ENCODE results near the gene KIF21A. TPM values are rescaled to one million over a fixed set of nuclear protein-coding genes. Genes with fewer than 3 reads are reported as not detected.

KIF21A gene
- total RNA-seq, 2 donors from 2014 or later: 32.3 to 35.3 TPM

DNA sequence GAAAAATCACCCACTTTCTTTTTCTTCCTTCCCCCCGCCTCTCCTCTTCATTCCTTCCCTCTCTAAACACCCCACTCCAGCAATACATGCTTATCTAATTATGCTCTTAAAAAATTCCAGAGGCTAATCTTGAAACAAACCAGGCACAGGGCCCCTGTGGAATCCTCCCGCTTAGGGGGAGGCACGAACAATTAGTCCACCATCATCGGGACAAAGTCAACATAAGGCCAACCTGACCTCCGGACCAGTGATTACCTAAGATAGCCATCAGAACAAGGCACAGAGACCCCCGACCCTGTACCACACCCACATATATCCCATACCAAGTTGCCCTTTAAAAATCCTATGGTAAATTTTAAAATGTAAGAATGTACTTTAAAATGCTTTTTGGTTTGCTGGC lies 47.1 kb downstream of the KIF21A start:
- H3K4me3 ChIP-seq (ENCODE audit: low read length): no peak overlapping the region
- no peaks in the 10 kb centered on the region for H3K27me3 ChIP-seq (ENCODE audit: control insufficient read depth, insufficient read depth, low read length, poor library complexity, severe bottlenecking)
- peaks cover 1% of the 10 kb centered on the region for H3K9me3 Mint-ChIP-seq
- no peak overlapping the region for H3K4me3 Mint-ChIP-seq
- H3K27ac ChIP-seq (ENCODE audit: low read depth, low read length): no peak overlapping the region
- H3K9ac ChIP-seq (ENCODE audit: extremely low read depth, low read length, poor library complexity, severe bottlenecking): no peak overlapping the region
- H3K27me3 Mint-ChIP-seq (ENCODE audit: insufficient read depth): no peaks in the 10 kb centered on the region
- no peaks in the 10 kb centered on the region for H3K9me3 ChIP-seq (ENCODE audit: control insufficient read depth, low read length)
- TF ChIP-seq, protein P1, sequence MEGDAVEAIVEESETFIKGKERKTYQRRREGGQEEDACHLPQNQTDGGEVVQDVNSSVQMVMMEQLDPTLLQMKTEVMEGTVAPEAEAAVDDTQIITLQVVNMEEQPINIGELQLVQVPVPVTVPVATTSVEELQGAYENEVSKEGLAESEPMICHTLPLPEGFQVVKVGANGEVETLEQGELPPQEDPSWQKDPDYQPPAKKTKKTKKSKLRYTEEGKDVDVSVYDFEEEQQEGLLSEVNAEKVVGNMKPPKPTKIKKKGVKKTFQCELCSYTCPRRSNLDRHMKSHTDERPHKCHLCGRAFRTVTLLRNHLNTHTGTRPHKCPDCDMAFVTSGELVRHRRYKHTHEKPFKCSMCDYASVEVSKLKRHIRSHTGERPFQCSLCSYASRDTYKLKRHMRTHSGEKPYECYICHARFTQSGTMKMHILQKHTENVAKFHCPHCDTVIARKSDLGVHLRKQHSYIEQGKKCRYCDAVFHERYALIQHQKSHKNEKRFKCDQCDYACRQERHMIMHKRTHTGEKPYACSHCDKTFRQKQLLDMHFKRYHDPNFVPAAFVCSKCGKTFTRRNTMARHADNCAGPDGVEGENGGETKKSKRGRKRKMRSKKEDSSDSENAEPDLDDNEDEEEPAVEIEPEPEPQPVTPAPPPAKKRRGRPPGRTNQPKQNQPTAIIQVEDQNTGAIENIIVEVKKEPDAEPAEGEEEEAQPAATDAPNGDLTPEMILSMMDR (conservative IDR thresholded peaks at IDR 0.05): no peak
- peak overlapping the region; percentile 64 for H3K27ac Mint-ChIP-seq
- no peaks in the 10 kb centered on the region for H3K36me3 ChIP-seq (ENCODE audit: control insufficient read depth, insufficient read depth, low read length)
- no peak for DNase-seq
- WGBS, 2 experiments (ENCODE audit: insufficient coverage in 1 of 2, insufficient read length in 1 of 2): 80 to 93% methylated on average over 2 to 5 of the region's 6 CpGs
- H3K4me1 Mint-ChIP-seq: peaks cover 31% of the 10 kb centered on the region
- peaks cover 10% of the 10 kb centered on the region for H3K4me1 ChIP-seq (ENCODE audit: control insufficient read depth, insufficient read depth, low read length)
- H3K36me3 Mint-ChIP-seq (ENCODE audit: low read depth): peaks cover 2% of the 10 kb centered on the region

- H3K36me3 Mint-ChIP-seq (ENCODE audit: low read depth): peaks cover 2% of the 10 kb centered on the region
- peaks cover 1% of the 10 kb centered on the region for H3K9me3 Mint-ChIP-seq
- Histone ChIP-seq H3K27ac (ENCODE audit: low read depth, low read length) (peak overlapping the region; percentile 88), H3K4me3 (ENCODE audit: low read length) (no peak overlapping the region), H3K9ac (ENCODE audit: extremely low read depth, low read length, poor library complexity, severe bottlenecking) (no peak overlapping the region), H3K4me1 (ENCODE audit: control insufficient read depth, insufficient read depth, low read length) (peaks cover 10% of the 10 kb centered on the region), H3K36me3 (ENCODE audit: control insufficient read depth, insufficient read depth, low read length) (no peaks in the 10 kb centered on the region), H3K9me3 (ENCODE audit: control insufficient read depth, low read length) (no peaks in the 10 kb centered on the region), H3K27me3 (ENCODE audit: control insufficient read depth, insufficient read depth, low read length, poor library complexity, severe bottlenecking) (no peaks in the 10 kb centered on the region)
- H3K27ac Mint-ChIP-seq: no peak overlapping the region
- 31 to 40% methylated on average over 4 to 5 of the region's 5 CpGs for WGBS, 2 experiments (ENCODE audit: insufficient coverage in 1 of 2, insufficient read length in 1 of 2)
- H3K4me1 Mint-ChIP-seq: peaks cover 31% of the 10 kb centered on the region
- peak; percentile 52 for DNase-seq
- H3K4me3 Mint-ChIP-seq: no peak overlapping the region
- TF ChIP-seq, protein P1 (conservative IDR thresholded peaks at IDR 0.05): no peak
- H3K27me3 Mint-ChIP-seq (ENCODE audit: insufficient read depth): no peaks in the 10 kb centered on the region
These were observed 49.0 kb downstream of the KIF21A start for GRCh38 chr12:39393890-39394289.

GRCh38 chr12:39393179-39393578 lies 49.7 kb downstream of the KIF21A start:
- Histone ChIP-seq H3K36me3 (ENCODE audit: control insufficient read depth, insufficient read depth, low read length) (no peaks in the 10 kb centered on the region), H3K4me3 (ENCODE audit: low read length) (no peak overlapping the region), H3K4me1 (ENCODE audit: control insufficient read depth, insufficient read depth, low read length) (peaks cover 10% of the 10 kb centered on the region), H3K27ac (ENCODE audit: low read depth, low read length) (peak overlapping the region; percentile 3), H3K9ac (ENCODE audit: extremely low read depth, low read length, poor library complexity, severe bottlenecking) (no peak overlapping the region), H3K9me3 (ENCODE audit: control insufficient read depth, low read length) (no peaks in the 10 kb centered on the region), H3K27me3 (ENCODE audit: control insufficient read depth, insufficient read depth, low read length, poor library complexity, severe bottlenecking) (no peaks in the 10 kb centered on the region)
- Mint-ChIP-seq H3K36me3 (ENCODE audit: low read depth) (peaks cover 2% of the 10 kb centered on the region), H3K27me3 (ENCODE audit: insufficient read depth) (no peaks in the 10 kb centered on the region), H3K4me1 (peaks cover 31% of the 10 kb centered on the region), H3K27ac (no peak overlapping the region), H3K9me3 (peaks cover 1% of the 10 kb centered on the region), H3K4me3 (no peak overlapping the region)
- 96 to 100% methylated on average over 1 to 2 of the region's 2 CpGs for WGBS, 2 experiments (ENCODE audit: insufficient coverage in 1 of 2, insufficient read length in 1 of 2)
- TF ChIP-seq, protein P1 (conservative IDR thresholded peaks at IDR 0.05): no peak
- DNase-seq: peak; percentile 61
